ENCODE measurements around the gene NFX1. TPM values are rescaled to one million over a fixed set of nuclear protein-coding genes. Genes with fewer than 3 reads are reported as not detected.

The NFX1 gene
- total RNA-seq, 1 experiment from 2014 or later = 32.6 TPM

DNA sequence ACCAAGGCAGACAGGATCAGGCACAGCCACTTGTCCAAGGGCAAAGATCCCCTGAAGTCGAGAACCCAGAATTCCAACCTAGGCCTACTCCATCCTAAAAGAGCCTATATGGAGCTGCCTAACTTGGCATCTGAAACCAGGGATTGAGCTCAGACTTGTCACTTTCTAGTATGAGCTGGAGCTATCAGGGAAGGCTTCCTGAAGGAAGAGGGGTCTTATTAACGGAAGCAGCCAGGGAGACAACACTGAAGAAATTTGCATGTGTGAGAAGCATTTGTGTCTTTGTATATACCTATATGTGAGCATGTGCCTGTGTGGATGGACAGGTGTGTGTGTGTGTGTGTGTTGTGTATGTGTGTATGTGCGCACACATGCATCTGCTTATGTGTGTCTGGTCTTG lies 116.7 kb downstream of the NFX1 start:
- Histone ChIP-seq H3K9me3 (no peaks in the 10 kb centered on the region), H3K36me3 (ENCODE audit: control insufficient read depth, insufficient read depth, low read length) (no peaks in the 10 kb centered on the region), H3K4me3 (ENCODE audit: low read depth, low read length) (no peak overlapping the region), H3K27me3 (replicated peaks; ENCODE audit: control insufficient read depth, insufficient read depth, low read length) (no peaks in the 10 kb centered on the region), H3K4me1 (0 out of 2 replicates have a peak, but pooled peaks cover 3% of the 10 kb centered on the region)
- ChIA-PET CTCF (interaction anchor here (0.5 to 1.1 kb wide), 2 partner anchors 60 to 67 kb away, joined by 3 to 5 read pairs; partner anchors contain the start of gene NOL6), POLR2A (no interaction called here)
- DNase-seq = no peak
- BruUV-seq (replicated peaks) = no TSS peak
- H3K36me3 Mint-ChIP-seq (ENCODE audit: insufficient read depth, unreplicated experiment) = no peaks in the 10 kb centered on the region
- H3K27ac Mint-ChIP-seq (ENCODE audit: unreplicated experiment) = no peak overlapping the region
- H3K9me3 Mint-ChIP-seq (ENCODE audit: unreplicated experiment) = no peaks in the 10 kb centered on the region
- peaks cover 11% of the 10 kb centered on the region for H3K4me1 Mint-ChIP-seq (ENCODE audit: low read depth, unreplicated experiment)
- intact Hi-C loops (cut with micrococcal nuclease; ENCODE audit: unreplicated experiment) = no loop called here
- no peak overlapping the region for H3K4me3 Mint-ChIP-seq (ENCODE audit: unreplicated experiment)
- H3K27me3 Mint-ChIP-seq (ENCODE audit: insufficient read depth, unreplicated experiment) = no peaks in the 10 kb centered on the region
- TF ChIP-seq, protein P1, sequence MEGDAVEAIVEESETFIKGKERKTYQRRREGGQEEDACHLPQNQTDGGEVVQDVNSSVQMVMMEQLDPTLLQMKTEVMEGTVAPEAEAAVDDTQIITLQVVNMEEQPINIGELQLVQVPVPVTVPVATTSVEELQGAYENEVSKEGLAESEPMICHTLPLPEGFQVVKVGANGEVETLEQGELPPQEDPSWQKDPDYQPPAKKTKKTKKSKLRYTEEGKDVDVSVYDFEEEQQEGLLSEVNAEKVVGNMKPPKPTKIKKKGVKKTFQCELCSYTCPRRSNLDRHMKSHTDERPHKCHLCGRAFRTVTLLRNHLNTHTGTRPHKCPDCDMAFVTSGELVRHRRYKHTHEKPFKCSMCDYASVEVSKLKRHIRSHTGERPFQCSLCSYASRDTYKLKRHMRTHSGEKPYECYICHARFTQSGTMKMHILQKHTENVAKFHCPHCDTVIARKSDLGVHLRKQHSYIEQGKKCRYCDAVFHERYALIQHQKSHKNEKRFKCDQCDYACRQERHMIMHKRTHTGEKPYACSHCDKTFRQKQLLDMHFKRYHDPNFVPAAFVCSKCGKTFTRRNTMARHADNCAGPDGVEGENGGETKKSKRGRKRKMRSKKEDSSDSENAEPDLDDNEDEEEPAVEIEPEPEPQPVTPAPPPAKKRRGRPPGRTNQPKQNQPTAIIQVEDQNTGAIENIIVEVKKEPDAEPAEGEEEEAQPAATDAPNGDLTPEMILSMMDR (IDR thresholded peaks at IDR 0.05; ENCODE audit: insufficient read depth in 1 of 2, low read depth in 1 of 2, low read length in 1 of 2, severe bottlenecking in 1 of 2, unreplicated experiment in 1 of 2) = no peak

DNA sequence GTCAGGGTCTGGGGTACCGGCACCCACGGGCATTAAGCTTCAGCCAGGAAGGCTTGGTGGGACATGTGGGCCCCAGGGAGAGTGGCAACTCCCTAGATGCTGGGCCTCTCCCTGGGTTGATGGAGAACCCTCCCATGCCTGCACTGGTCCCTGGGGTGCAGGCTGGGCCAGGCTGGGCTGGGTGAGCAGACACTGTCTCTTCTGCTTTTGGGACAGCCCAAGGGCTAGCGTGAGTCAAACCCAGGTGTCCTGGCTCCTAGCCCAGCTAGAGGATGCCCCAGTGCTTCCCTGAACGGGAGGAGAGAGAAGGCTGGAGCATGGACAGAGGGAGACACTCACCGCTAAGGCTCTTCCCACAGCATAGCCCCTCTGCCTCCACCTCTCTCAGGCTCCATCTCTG lies 117.8 kb downstream of the NFX1 start:
- DNase-seq = no peak
- Histone ChIP-seq H3K9me3 (no peaks in the 10 kb centered on the region), H3K4me1 (0 out of 2 replicates have a peak, but pooled peaks cover 3% of the 10 kb centered on the region), H3K27me3 (replicated peaks; ENCODE audit: control insufficient read depth, insufficient read depth, low read length) (no peaks in the 10 kb centered on the region), H3K36me3 (ENCODE audit: control insufficient read depth, insufficient read depth, low read length) (no peaks in the 10 kb centered on the region), H3K4me3 (ENCODE audit: low read depth, low read length) (no peak overlapping the region)
- Mint-ChIP-seq H3K27me3 (ENCODE audit: insufficient read depth, unreplicated experiment) (no peaks in the 10 kb centered on the region), H3K4me3 (ENCODE audit: unreplicated experiment) (no peak overlapping the region), H3K27ac (ENCODE audit: unreplicated experiment) (no peak overlapping the region), H3K9me3 (ENCODE audit: unreplicated experiment) (no peaks in the 10 kb centered on the region), H3K4me1 (ENCODE audit: low read depth, unreplicated experiment) (peaks cover 11% of the 10 kb centered on the region), H3K36me3 (ENCODE audit: insufficient read depth, unreplicated experiment) (no peaks in the 10 kb centered on the region)
- CTCF ChIA-PET = interaction anchor here (1.1 kb wide), 1 partner anchor 59 kb away, joined by 3 read pairs; no protein-coding TSS in a partner anchor
- intact Hi-C loops (cut with micrococcal nuclease; ENCODE audit: unreplicated experiment) = no loop called here
- POLR2A ChIA-PET = no interaction called here
- TF ChIP-seq, protein P1 (IDR thresholded peaks at IDR 0.05; ENCODE audit: insufficient read depth in 1 of 2, low read depth in 1 of 2, low read length in 1 of 2, severe bottlenecking in 1 of 2, unreplicated experiment in 1 of 2) = no peak
- no TSS peak for BruUV-seq (replicated peaks)

DNA sequence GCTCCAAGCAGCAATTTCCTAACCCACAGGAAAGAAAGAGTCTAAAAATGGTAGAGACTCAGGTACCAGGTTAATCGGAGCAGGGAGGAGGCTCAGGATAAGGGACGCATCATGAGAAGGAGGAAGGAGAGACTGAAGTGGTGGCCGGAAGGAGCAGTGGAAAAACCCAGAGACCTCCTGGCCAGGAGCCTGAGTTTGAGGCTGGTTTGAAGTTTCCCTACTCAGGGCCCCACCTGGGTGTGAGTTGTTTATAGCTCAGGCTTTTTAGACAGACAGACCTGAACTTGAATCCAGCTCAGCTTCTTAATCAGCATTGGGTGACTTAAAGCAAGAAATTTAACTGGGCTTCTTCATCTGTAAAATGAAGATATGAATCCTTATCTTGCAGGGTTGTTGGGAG lies 124.0 kb downstream of the NFX1 start:
- Mint-ChIP-seq H3K9me3 (ENCODE audit: unreplicated experiment) (no peaks in the 10 kb centered on the region), H3K27ac (ENCODE audit: unreplicated experiment) (peak overlapping the region; percentile 6), H3K27me3 (ENCODE audit: insufficient read depth, unreplicated experiment) (no peaks in the 10 kb centered on the region), H3K4me3 (ENCODE audit: unreplicated experiment) (no peak overlapping the region), H3K4me1 (ENCODE audit: low read depth, unreplicated experiment) (peaks cover 42% of the 10 kb centered on the region), H3K36me3 (ENCODE audit: insufficient read depth, unreplicated experiment) (peaks cover 5% of the 10 kb centered on the region)
- ChIA-PET CTCF (interaction anchor here (1.0 to 3.7 kb wide), 7 partner anchors 10 to 92 kb away, joined by 3 to 32 read pairs (median 18); partner anchors contain the start of genes AQP3 and NOL6), POLR2A (no interaction called here)
- BruUV-seq (replicated peaks) = no TSS peak
- DNase-seq = no peak
- no peaks in the 10 kb centered on the region; the same call in 1 of the 2 replicates for H3K36me3 ChIP-seq (ENCODE audit: control insufficient read depth, insufficient read depth, low read length)
- intact Hi-C loops (cut with micrococcal nuclease; ENCODE audit: unreplicated experiment) = loop anchor here (2.0 kb wide), 3 partner anchors 23 to 53 kb away; no protein-coding TSS in a partner anchor
- H3K27me3 ChIP-seq (replicated peaks; ENCODE audit: control insufficient read depth, insufficient read depth, low read length) = no peaks in the 10 kb centered on the region
- H3K4me1 ChIP-seq = peaks cover 44% of the 10 kb centered on the region
- no peak overlapping the region for H3K4me3 ChIP-seq (ENCODE audit: low read depth, low read length)
- TF ChIP-seq, protein P1 (IDR thresholded peaks at IDR 0.05; ENCODE audit: insufficient read depth in 1 of 2, low read depth in 1 of 2, low read length in 1 of 2, severe bottlenecking in 1 of 2, unreplicated experiment in 1 of 2) = no peak
- H3K9me3 ChIP-seq = no peaks in the 10 kb centered on the region
